PFSK-1 (cell line): ENCODE measurements around the gene MLYCD.

Source experiments
- FOXP2 ChIP-seq: optimal IDR thresholded peaks from 2 replicates; pipeline ENCODE3; 2011; ENCODE audit warnings: borderline replicate concordance, control low read depth, inconsistent platforms; ENCODE audit not compliant: insufficient read depth; ENCODE audit errors: extremely low read length, extremely low read depth
- POLR2AphosphoS5 ChIP-seq: IDR thresholded peaks from 2 replicates; pipeline ENCODE4 v1.6.1; 2012; ENCODE audit warnings: low read depth, mild to moderate bottlenecking, control low read depth, low read length, moderate library complexity
- REST ChIP-seq, 2 experiments: IDR thresholded peaks; 2 replicates each; pipeline versions ENCODE4 v1.6.1 to v1.8.0; 2011 to 2012; ENCODE audit warnings: low read depth in 2 of 2, low read length in 2 of 2, control low read depth in 1 of 2, inconsistent platforms in 1 of 2, mild to moderate bottlenecking in 1 of 2, moderate library complexity in 1 of 2; ENCODE audit not compliant: insufficient read depth in 1 of 2
- SIN3A ChIP-seq: IDR thresholded peaks from 2 replicates; pipeline ENCODE4 v1.6.1; 2012; ENCODE audit warnings: mild to moderate bottlenecking, low read length, moderate library complexity, borderline replicate concordance; ENCODE audit not compliant: insufficient read depth
- TAF1 ChIP-seq: IDR thresholded peaks from 2 replicates; pipeline ENCODE4 v1.6.1; 2012; ENCODE audit warnings: low read length, control low read depth, borderline replicate concordance; ENCODE audit not compliant: insufficient read depth

The MLYCD gene

GRCh38 chr16:83974475-83974874 is 75.6 kb downstream of the MLYCD start:
- TF ChIP-seq FOXP2 (no peak), POLR2AphosphoS5 (no peak), REST (IDR thresholded peaks at IDR 0.05; ENCODE audit: insufficient read depth in 1 of 2, low read depth in 2 of 2, low read length in 2 of 2) (no peak), SIN3A (no peak), TAF1 (no peak)

GRCh38 chr16:83975590-83976260 is 76.8 kb downstream of the MLYCD start:
- TF ChIP-seq POLR2AphosphoS5 = no peak
- TF ChIP-seq SIN3A = no peak
